ENCODE measurements around the gene MTHFSD. TPM values are rescaled to one million over a fixed set of nuclear protein-coding genes. Genes with fewer than 3 reads are reported as not detected.

The MTHFSD gene
- total RNA-seq, 1 donor from 2014 or later: 14.1 TPM

DNA sequence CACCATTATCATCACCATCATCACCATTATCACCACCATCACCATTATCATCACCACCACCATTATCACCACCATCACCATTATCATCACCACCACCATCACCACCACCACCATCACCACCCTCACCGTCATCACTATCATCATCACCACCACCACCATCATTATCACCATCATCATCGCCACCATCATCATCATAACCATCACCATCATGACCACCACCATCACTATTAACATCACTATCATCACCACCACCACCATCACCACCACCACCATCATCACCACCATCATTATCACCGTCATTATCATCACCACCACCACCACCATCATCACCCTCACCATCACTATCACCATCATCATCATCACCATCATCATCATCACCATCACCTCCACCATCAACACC is 32.5 kb upstream of the MTHFSD start:
- TF ChIP-seq, protein P1, sequence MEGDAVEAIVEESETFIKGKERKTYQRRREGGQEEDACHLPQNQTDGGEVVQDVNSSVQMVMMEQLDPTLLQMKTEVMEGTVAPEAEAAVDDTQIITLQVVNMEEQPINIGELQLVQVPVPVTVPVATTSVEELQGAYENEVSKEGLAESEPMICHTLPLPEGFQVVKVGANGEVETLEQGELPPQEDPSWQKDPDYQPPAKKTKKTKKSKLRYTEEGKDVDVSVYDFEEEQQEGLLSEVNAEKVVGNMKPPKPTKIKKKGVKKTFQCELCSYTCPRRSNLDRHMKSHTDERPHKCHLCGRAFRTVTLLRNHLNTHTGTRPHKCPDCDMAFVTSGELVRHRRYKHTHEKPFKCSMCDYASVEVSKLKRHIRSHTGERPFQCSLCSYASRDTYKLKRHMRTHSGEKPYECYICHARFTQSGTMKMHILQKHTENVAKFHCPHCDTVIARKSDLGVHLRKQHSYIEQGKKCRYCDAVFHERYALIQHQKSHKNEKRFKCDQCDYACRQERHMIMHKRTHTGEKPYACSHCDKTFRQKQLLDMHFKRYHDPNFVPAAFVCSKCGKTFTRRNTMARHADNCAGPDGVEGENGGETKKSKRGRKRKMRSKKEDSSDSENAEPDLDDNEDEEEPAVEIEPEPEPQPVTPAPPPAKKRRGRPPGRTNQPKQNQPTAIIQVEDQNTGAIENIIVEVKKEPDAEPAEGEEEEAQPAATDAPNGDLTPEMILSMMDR (IDR thresholded peaks at IDR 0.05): no peak
- no peak for DNase-seq (ENCODE audit: extremely low spot score, unreplicated experiment)
- H3K4me3 Mint-ChIP-seq (ENCODE audit: unreplicated experiment): no peak overlapping the region
- peaks cover 15% of the 10 kb centered on the region for H3K4me1 Mint-ChIP-seq (ENCODE audit: unreplicated experiment)
- no peak overlapping the region for H3K27ac Mint-ChIP-seq (ENCODE audit: unreplicated experiment)
- no peaks in the 10 kb centered on the region for H3K27me3 Mint-ChIP-seq (ENCODE audit: unreplicated experiment)
- peaks cover 6% of the 10 kb centered on the region for H3K36me3 Mint-ChIP-seq (ENCODE audit: unreplicated experiment)
- H3K9me3 Mint-ChIP-seq (ENCODE audit: unreplicated experiment): no peaks in the 10 kb centered on the region

DNA sequence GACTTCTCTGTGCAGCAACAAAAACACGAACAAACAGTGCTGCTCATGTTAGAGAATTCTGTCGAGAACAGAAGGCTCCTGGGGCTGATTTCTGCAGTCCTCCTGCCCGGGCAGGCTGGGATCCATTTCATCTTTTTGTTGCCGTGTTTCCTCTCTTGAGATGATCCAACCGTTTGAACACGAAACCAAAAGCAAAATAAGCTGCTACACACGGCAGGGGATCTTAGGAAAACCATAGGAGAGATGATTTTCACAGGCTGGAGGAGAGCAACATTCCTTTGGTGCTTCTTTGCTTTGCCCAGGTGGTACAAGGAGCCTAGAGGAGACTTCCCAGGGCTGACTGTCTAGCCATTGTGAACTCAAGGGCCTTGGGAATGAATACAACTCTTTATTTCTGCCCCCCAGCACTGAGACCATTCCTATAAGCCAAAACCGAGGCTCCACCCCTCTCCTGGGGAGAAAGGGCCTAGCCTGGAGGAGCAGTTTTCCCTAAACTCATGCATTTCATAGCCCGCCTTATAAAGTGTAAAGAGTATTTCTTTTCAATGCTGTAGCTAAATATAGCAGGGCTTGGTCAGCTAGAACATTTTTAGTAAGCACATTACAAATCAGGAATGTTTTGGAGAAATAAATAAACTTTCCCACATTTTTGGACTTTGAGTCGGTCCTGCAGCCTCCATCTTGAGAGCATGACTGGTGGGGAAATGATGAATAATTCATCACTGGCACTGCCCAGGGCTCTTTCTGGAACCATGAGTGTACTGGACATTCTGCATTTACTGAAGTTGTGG is 31.0 kb upstream of the MTHFSD start:
- no peak overlapping the region for H3K27ac Mint-ChIP-seq (ENCODE audit: unreplicated experiment)
- TF ChIP-seq, protein P1 (IDR thresholded peaks at IDR 0.05): no peak
- no peaks in the 10 kb centered on the region for H3K27me3 Mint-ChIP-seq (ENCODE audit: unreplicated experiment)
- no peak for DNase-seq (ENCODE audit: extremely low spot score, unreplicated experiment)
- peaks cover 8% of the 10 kb centered on the region for H3K36me3 Mint-ChIP-seq (ENCODE audit: unreplicated experiment)
- H3K4me1 Mint-ChIP-seq (ENCODE audit: unreplicated experiment): peaks cover 26% of the 10 kb centered on the region
- H3K9me3 Mint-ChIP-seq (ENCODE audit: unreplicated experiment): no peaks in the 10 kb centered on the region
- H3K4me3 Mint-ChIP-seq (ENCODE audit: unreplicated experiment): peak overlapping the region; percentile 58

DNA sequence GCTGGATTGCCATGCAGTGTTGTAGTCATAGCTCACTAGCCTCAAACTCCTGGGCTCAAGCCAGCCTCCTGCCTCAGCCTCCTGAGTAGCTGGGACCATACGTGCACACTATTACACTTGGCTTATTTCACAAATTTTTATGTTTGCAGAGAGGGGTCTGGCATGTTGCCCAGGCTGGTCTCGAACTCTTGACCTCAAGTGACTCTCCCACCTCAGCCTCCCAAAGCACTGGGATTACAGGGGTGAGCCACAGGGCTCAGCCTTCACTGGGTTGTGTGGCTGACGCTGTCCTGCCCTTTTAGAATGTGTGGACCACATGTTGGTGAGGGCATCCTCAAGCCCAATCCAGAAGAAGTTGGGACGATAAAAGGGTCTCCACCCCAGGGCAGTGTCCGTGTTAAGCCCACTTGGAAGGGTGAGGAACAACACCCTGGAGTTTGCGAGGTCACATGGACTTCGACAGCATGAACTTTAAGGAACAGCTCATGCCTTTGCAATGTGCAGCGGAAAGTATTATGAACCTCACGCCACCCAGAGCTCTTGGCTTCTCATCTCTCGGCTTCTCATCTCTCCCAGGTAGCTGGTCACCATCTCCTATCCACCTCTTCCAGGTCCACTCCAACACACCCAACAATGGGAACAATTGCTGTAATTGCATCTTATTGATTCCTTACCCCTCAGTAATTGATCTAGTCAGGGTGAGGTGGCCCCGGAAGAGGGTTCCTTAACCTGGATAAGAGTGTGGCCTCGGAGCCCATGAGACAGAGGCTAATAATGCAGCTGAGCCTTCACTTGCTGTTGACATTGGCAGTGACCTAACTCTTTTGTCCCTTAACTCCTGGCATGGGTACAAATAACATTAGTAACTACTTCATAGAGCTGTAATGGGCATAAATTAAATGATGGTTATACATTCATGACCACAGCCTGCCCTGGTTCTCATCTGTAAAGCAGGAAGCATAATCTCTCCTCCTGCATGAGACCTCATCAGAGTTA is 30.0 kb upstream of the MTHFSD start:
- DNase-seq (ENCODE audit: extremely low spot score, unreplicated experiment): no peak
- Mint-ChIP-seq H3K27ac (ENCODE audit: unreplicated experiment) (no peak overlapping the region), H3K4me1 (ENCODE audit: unreplicated experiment) (peaks cover 31% of the 10 kb centered on the region), H3K36me3 (ENCODE audit: unreplicated experiment) (peaks cover 13% of the 10 kb centered on the region), H3K27me3 (ENCODE audit: unreplicated experiment) (no peaks in the 10 kb centered on the region), H3K4me3 (ENCODE audit: unreplicated experiment) (peak overlapping the region; percentile 58), H3K9me3 (ENCODE audit: unreplicated experiment) (no peaks in the 10 kb centered on the region)
- TF ChIP-seq, protein P1 (IDR thresholded peaks at IDR 0.05): no peak

DNA sequence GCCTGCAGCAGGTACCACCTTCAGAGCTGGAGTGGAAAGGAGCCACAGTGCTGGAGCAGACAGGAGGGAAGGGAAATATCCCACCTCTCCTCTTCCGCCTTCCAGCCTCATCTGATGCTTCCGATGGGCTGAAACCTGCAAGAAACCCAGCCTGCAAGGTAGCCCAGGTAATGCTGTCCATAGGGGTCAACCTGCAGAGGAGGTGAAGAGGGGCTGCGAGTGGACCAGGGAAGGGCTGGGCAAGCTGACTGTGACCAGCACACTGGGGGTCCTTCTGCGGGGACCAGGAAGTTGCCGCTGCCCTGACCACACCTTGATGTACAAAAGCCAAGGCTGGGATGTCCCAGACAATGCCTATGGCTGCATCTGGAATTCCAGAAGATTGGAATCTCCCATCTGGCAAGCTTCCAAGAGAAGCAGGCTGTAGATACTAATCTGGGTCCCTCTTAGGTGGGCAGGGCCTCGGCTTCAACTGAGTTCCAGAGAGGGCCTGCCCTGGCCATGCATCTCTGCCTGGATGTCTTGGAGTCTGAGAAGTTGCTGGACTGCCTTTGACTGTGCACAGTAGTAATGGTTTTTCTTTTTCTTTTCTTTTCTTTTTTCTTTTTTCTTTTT is 29.1 kb upstream of the MTHFSD start:
- Mint-ChIP-seq H3K27me3 (ENCODE audit: unreplicated experiment) (no peaks in the 10 kb centered on the region), H3K36me3 (ENCODE audit: unreplicated experiment) (peaks cover 18% of the 10 kb centered on the region), H3K9me3 (ENCODE audit: unreplicated experiment) (no peaks in the 10 kb centered on the region), H3K27ac (ENCODE audit: unreplicated experiment) (no peak overlapping the region), H3K4me3 (ENCODE audit: unreplicated experiment) (no peak overlapping the region), H3K4me1 (ENCODE audit: unreplicated experiment) (peaks cover 33% of the 10 kb centered on the region)
- TF ChIP-seq, protein P1 (IDR thresholded peaks at IDR 0.05): no peak
- DNase-seq (ENCODE audit: extremely low spot score, unreplicated experiment): no peak
